Measurements from ENCODE around the gene KIF3C. TPM values are rescaled to one million over a fixed set of nuclear protein-coding genes. Genes with fewer than 3 reads are reported as not detected.

The KIF3C gene
- total and polyA plus RNA-seq, 10 of the 15 experiments (the other 5 are each of a cell fraction or from before 2014, with no cell fraction given), result 0.10 to 0.63 (median 0.46) TPM

GRCh38 chr2:25957743-25958142, 24.6 kb downstream of the KIF3C start:
- Histone ChIP-seq H2AFZ (ENCODE audit: control insufficient read depth, low read depth, low read length) (no peak overlapping the region), H4K20me1 (ENCODE audit: control insufficient read depth, insufficient read depth) (no peaks in the 10 kb centered on the region), H3K27me3 (replicated peaks in 1 of 2; ENCODE audit: control insufficient read depth in 2 of 2, insufficient read depth in 2 of 2, low read length in 1 of 2) (no peaks in the 10 kb centered on the region), H3K9me3 (replicated peaks; ENCODE audit: control insufficient read depth, insufficient read depth, low read length) (no peaks in the 10 kb centered on the region), H3K27ac (ENCODE audit: control insufficient read depth, insufficient read depth) (no peak overlapping the region), H3K4me3 (no peak overlapping the region), H3K4me1 (ENCODE audit: control insufficient read depth, insufficient read depth, low read length) (no peaks in the 10 kb centered on the region), H3K36me3 (ENCODE audit: control insufficient read depth in 2 of 2, insufficient read depth in 2 of 2, low read length in 1 of 2) (no peaks in the 10 kb centered on the region), H3K4me2 (ENCODE audit: control insufficient read depth, insufficient read depth) (no peak overlapping the region), H3K79me2 (ENCODE audit: control insufficient read depth, insufficient read depth, low read length) (no peaks in the 10 kb centered on the region), H3K9ac (ENCODE audit: control insufficient read depth, insufficient read depth, low read length) (no peak overlapping the region)
- ChIA-PET CTCF (interaction anchor here (3.3 kb wide), 1 partner anchor 106 kb away, joined by 16 read pairs; no protein-coding TSS in a partner anchor), SMC1A (ENCODE audit: uncharacterized antibody, unreplicated experiment) (interaction anchor here (0.5 to 1.9 kb wide), 2 partner anchors 100 to 917 kb away, joined by 3 to 4 read pairs; no protein-coding TSS in a partner anchor), RAD21 (ENCODE audit: unreplicated experiment) (interaction anchor here (2.0 kb wide), 2 partner anchors 105 to 350 kb away, joined by 7 read pairs; no protein-coding TSS in a partner anchor), POLR2A (no interaction called here)
- 85% methylated on average over 10 of the region's 10 CpGs for WGBS (ENCODE audit: insufficient coverage, insufficient replicate concordance, low lambda C conversion rate, missing lambda C conversion rate)
- ATAC-seq, result no peak
- no peak for DNase-seq (ENCODE audit: low read depth, low spot score)
- no peak for FAIRE-seq
- in situ Hi-C loops (cut with MboI) (no loop called here), intact Hi-C loops (cut with micrococcal nuclease; ENCODE audit: unreplicated experiment) (no loop called here)
- BruUV-seq (replicated peaks), result no TSS peak
- TF ChIP-seq LARP7 (IDR thresholded peaks at IDR 0.05), result no peak
- no peak for TF ChIP-seq RCOR1 (conservative IDR thresholded peaks at IDR 0.05; ENCODE audit: low read depth, low read length)
- no peak for TF ChIP-seq CBX3 (IDR thresholded peaks at IDR 0.05; ENCODE audit: borderline replicate concordance, low read depth)
- no peak for TF ChIP-seq BMI1 (IDR thresholded peaks at IDR 0.05; ENCODE audit: borderline replicate concordance)
- TF ChIP-seq CUX1 (IDR thresholded peaks at IDR 0.05; ENCODE audit: insufficient replicate concordance, low read depth, low read length), result no peak
- no peak for TF ChIP-seq CHD4 (IDR thresholded peaks at IDR 0.05)
- no peak for TF ChIP-seq HDAC6 (IDR thresholded peaks at IDR 0.05; ENCODE audit: unreplicated experiment)
- TF ChIP-seq POLR2AphosphoS5 (IDR thresholded peaks at IDR 0.05; ENCODE audit: low read length), result no peak
- TF ChIP-seq NFIC (IDR thresholded peaks at IDR 0.05; ENCODE audit: low read depth, low read length), result no peak
- no peak for TF ChIP-seq ELK1 (IDR thresholded peaks at IDR 0.05; ENCODE audit: low read depth, low read length)
- no peak for TF ChIP-seq ASH2L (IDR thresholded peaks at IDR 0.05; ENCODE audit: borderline replicate concordance, low read depth)
- TF ChIP-seq E2F8 (IDR thresholded peaks at IDR 0.05; ENCODE audit: low read depth, partially characterized antibody), result no peak
- TF ChIP-seq E2F4 (IDR thresholded peaks at IDR 0.05; ENCODE audit: low read depth, low read length), result no peak

Data from GM12878 (cell line).